ENCODE measurements around the gene DHRS1.
A peak's percentile ranks its signal among the peaks of the same experiment; 100 is the strongest.

Gene DHRS1

GRCh38 chr14:24280797-24281460 lies 18.7 kb downstream of the DHRS1 start:
- H3K27ac ChIP-seq (ENCODE audit: low read length) = no peak overlapping the region
- no peak overlapping the region for H3K4me3 ChIP-seq (ENCODE audit: low read depth in 1 of 2, low read length in 2 of 2)
- H3K9me3 ChIP-seq (ENCODE audit: insufficient read depth, low read length, severe bottlenecking) = no peaks in the 10 kb centered on the region
- no peaks in the 10 kb centered on the region for H4K20me1 ChIP-seq (ENCODE audit: insufficient read depth, low read length)
- no peak for DNase-seq
- H3K36me3 ChIP-seq (ENCODE audit: insufficient read depth, low read length) = no peaks in the 10 kb centered on the region
- no peak for ATAC-seq (ENCODE audit: insufficient read depth, low read depth)
- no peak overlapping the region for H3K9ac ChIP-seq (ENCODE audit: low read depth, low read length)
- H3K4me2 ChIP-seq (ENCODE audit: insufficient read depth, low read length) = no peak overlapping the region
- no peaks in the 10 kb centered on the region for H3K79me2 ChIP-seq (ENCODE audit: insufficient read depth, low read length)
- no peak overlapping the region for H2AFZ ChIP-seq (ENCODE audit: low read depth, low read length)
- no peaks in the 10 kb centered on the region for H3K4me1 ChIP-seq (ENCODE audit: insufficient read depth, low read length)
- no peaks in the 10 kb centered on the region for H3K27me3 ChIP-seq (ENCODE audit: insufficient read depth, low read length, poor library complexity)
- TF ChIP-seq CTCF (IDR thresholded peaks at IDR 0.05; ENCODE audit: borderline replicate concordance, extremely low read depth, low read length, poor library complexity, severe bottlenecking) = no peak

- no peak overlapping the region for H2AFZ ChIP-seq (ENCODE audit: low read depth, low read length)
- DNase-seq = peak; percentile 17
These were observed 20.0 kb downstream of the DHRS1 start for GRCh38 chr14:24279301-24280186.

GRCh38 chr14:24278424-24278823 lies 21.2 kb downstream of the DHRS1 start:
- no peaks in the 10 kb centered on the region for H3K4me1 ChIP-seq (ENCODE audit: insufficient read depth, low read length)
- H3K4me3 ChIP-seq (ENCODE audit: low read depth in 1 of 2, low read length in 2 of 2) = no peak overlapping the region
- no peaks in the 10 kb centered on the region for H4K20me1 ChIP-seq (ENCODE audit: insufficient read depth, low read length)
- ATAC-seq (ENCODE audit: insufficient read depth, low read depth) (no peak), DNase-seq (no peak)
- H3K36me3 ChIP-seq (ENCODE audit: insufficient read depth, low read length) = no peaks in the 10 kb centered on the region
- H3K79me2 ChIP-seq (ENCODE audit: insufficient read depth, low read length) = no peaks in the 10 kb centered on the region
- H3K27me3 ChIP-seq (ENCODE audit: insufficient read depth, low read length, poor library complexity) = no peaks in the 10 kb centered on the region
- no peak overlapping the region for H3K4me2 ChIP-seq (ENCODE audit: insufficient read depth, low read length)
- H3K27ac ChIP-seq (ENCODE audit: low read length) = no peak overlapping the region
- H2AFZ ChIP-seq (ENCODE audit: low read depth, low read length) = no peak overlapping the region
- no peaks in the 10 kb centered on the region for H3K9me3 ChIP-seq (ENCODE audit: insufficient read depth, low read length, severe bottlenecking)
- TF ChIP-seq CTCF (IDR thresholded peaks at IDR 0.05; ENCODE audit: borderline replicate concordance, extremely low read depth, low read length, poor library complexity, severe bottlenecking) (no peak), EZH2 (IDR thresholded peaks at IDR 0.05; ENCODE audit: borderline replicate concordance, low read depth, low read length, severe bottlenecking) (no peak)
- H3K9ac ChIP-seq (ENCODE audit: low read depth, low read length) = no peak overlapping the region

More at GRCh38 chr14:24279301-24280186, 20.0 kb downstream of the DHRS1 start:
- no peaks in the 10 kb centered on the region for H3K9me3 ChIP-seq (ENCODE audit: insufficient read depth, low read length, severe bottlenecking)
- no peaks in the 10 kb centered on the region for H4K20me1 ChIP-seq (ENCODE audit: insufficient read depth, low read length)
- H3K36me3 ChIP-seq (ENCODE audit: insufficient read depth, low read length) = no peaks in the 10 kb centered on the region
- no peaks in the 10 kb centered on the region for H3K4me1 ChIP-seq (ENCODE audit: insufficient read depth, low read length)
- H3K79me2 ChIP-seq (ENCODE audit: insufficient read depth, low read length) = no peaks in the 10 kb centered on the region
- no peak overlapping the region for H3K4me2 ChIP-seq (ENCODE audit: insufficient read depth, low read length)
- H3K27ac ChIP-seq (ENCODE audit: low read length) = no peak overlapping the region
- H3K4me3 ChIP-seq (ENCODE audit: low read depth in 1 of 2, low read length in 2 of 2) = no peak overlapping the region
- TF ChIP-seq CTCF (IDR thresholded peaks at IDR 0.05; ENCODE audit: borderline replicate concordance, extremely low read depth, low read length, poor library complexity, severe bottlenecking) (peak; percentile 55), EZH2 (IDR thresholded peaks at IDR 0.05; ENCODE audit: borderline replicate concordance, low read depth, low read length, severe bottlenecking) (no peak)
- peak; percentile 64 for ATAC-seq (ENCODE audit: insufficient read depth, low read depth)
- no peak overlapping the region for H3K9ac ChIP-seq (ENCODE audit: low read depth, low read length)
- no peaks in the 10 kb centered on the region for H3K27me3 ChIP-seq (ENCODE audit: insufficient read depth, low read length, poor library complexity)
